GM10266 (cell line): Measurements from ENCODE around the gene HECTD4.
"Not testable (repeated sequence)": the region's sequence is repeated elsewhere in the genome, so short reads cannot be mapped to it uniquely, and the experiment has no call there.

ENCODE experiments used
- DNase-seq: peaks from one replicate; pipeline ENCODE4 v3.0.0; 2012; ENCODE audit errors: extremely low spot score
- TF ChIP-seq, protein P1 (sequence below): IDR thresholded peaks from 2 replicates; pipeline ENCODE4 v1.5.1; 2012; ENCODE audit warnings: mild to moderate bottlenecking, low read depth; ENCODE audit not compliant: control insufficient read depth, insufficient read depth; ENCODE audit errors: missing control alignments

HECTD4 gene

DNA sequence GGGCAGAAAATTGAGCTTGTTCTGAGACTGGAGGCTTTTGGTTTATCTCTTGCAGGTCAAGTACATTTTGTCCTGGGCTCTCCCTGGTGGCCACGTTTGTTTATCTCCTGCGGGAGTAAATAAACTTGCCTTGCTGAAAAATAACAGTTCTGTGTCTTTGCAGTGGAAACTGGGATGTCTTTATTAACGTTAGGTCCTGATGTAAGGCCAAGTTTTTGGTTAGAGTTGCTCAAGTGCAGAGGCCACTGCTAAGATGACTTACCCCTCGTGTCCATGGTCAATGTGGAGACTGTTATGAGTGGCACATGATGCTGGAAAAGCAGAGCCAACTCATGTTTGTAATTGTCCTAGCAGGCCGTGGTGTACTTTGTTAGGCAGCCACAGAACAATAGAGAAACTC is 40.3 kb upstream of the HECTD4 start:
- TF ChIP-seq, protein P1, sequence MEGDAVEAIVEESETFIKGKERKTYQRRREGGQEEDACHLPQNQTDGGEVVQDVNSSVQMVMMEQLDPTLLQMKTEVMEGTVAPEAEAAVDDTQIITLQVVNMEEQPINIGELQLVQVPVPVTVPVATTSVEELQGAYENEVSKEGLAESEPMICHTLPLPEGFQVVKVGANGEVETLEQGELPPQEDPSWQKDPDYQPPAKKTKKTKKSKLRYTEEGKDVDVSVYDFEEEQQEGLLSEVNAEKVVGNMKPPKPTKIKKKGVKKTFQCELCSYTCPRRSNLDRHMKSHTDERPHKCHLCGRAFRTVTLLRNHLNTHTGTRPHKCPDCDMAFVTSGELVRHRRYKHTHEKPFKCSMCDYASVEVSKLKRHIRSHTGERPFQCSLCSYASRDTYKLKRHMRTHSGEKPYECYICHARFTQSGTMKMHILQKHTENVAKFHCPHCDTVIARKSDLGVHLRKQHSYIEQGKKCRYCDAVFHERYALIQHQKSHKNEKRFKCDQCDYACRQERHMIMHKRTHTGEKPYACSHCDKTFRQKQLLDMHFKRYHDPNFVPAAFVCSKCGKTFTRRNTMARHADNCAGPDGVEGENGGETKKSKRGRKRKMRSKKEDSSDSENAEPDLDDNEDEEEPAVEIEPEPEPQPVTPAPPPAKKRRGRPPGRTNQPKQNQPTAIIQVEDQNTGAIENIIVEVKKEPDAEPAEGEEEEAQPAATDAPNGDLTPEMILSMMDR: no peak
- no peak for DNase-seq

DNA sequence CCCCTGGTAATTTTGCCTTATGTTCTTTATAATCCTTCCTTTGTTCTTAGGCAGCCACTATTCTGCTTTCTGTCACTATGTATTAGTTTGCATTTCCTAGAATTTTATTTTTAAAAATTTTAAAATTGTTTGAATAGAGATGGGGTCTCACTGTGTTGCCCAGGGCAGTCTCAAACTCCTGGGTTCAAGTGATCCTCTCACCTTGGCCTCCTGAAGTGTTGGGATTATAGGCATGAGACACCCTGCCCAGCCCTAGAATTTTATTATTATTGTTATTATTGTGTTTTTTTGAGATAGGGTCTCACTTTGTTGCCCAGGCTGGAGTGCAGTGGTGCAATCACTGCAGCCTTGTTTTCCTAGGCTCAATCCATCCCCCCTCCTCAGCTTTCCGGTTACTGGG is 39.1 kb upstream of the HECTD4 start:
- DNase-seq: no peak
- TF ChIP-seq, protein P1: no peak

DNA sequence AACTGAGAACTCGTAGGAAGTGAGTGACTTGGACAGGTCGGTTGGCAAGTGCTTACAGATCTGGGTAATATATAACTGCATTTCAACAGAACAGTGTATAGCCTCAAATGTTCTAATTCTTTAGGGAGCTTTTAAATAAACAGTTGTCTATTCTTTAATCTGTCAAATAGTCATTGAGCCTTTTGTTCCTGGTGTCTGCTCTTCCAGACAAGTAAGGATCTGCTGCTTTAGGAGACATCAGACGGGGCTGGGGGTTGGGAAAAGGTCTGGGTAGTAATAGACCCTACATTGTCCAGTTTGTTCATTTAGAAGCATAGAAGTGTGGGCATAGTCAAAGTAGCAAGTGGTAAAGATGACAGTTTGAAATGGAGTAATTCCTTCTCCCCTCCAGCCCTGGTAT is 38.5 kb upstream of the HECTD4 start:
- TF ChIP-seq, protein P1: no peak
- DNase-seq: no peak

DNA sequence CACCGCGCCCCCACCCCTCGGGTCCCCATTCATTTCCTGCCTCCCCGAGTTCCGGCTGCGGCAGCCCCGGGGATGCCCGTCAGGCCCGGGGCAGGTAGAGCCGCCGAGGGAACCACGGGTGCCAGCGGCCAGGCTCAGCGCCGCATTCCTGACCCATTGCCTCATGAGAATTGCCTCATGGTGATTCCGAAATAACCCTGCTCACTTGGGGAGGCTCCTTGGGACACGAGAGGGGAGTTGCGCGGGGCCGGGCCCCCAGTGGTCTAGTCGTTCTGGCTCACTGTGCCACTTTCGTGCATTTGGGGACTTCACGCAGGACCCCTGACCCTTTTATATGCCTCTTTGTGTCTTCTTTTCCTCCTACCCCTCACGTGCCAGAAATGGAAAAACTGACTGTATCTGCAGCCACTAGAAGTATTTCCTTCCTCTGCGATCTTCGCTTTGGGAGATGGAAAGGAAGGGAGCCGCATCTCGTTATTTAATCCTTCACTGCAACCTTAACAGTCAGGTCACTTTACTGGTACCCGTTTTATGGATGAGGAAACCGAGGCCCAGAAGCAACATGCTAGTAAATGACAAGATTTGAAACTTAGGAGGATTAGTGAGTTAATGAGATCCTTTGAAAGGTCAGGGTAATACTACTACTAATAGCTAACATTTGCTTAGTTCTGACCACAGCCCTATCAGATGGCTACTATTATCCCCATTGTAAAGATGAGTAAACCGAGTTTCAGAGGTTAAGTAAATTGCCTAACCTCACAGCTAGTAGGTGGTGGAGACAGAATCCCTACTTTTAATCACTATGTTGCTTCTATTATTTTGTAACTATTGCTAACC is 37.3 kb upstream of the HECTD4 start:
- DNase-seq: peak; percentile 21
- TF ChIP-seq, protein P1: no peak

DNA sequence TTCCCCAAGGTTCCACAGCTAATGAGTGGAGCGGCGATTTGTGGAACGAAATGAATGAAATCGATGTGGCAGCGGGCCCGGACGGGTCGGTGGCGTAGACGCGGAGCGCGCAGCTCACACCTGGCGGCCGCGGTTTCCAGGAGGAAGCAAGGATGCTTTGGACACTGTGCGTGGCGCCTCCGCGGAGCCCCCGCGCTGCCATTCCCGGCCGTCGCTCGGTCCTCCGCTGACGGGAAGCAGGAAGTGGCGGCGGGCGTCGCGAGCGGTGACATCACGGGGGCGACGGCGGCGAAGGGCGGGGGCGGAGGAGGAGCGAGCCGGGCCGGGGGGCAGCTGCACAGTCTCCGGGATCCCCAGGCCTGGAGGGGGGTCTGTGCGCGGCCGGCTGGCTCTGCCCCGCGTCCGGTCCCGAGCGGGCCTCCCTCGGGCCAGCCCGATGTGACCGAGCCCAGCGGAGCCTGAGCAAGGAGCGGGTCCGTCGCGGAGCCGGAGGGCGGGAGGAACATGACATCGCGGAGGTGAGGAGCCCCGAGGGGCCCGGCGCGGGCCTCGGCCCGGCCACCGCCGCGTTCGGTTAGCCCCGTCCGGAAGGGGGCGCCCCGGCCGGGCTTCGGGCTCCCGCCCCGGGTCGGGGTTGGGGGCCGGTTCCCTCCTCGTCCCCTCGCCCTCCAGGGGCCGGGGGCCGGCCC is 36.5 kb upstream of the HECTD4 start, which contains the start of gene PTPN11:
Gene PTPN11 (plus strand): TSS at position 340 of the 689 bp plus-strand sequence. CDS start 165 bp downstream, at position 505.
- TF ChIP-seq, protein P1: peak; percentile 52
- peak; percentile 89 for DNase-seq

DNA sequence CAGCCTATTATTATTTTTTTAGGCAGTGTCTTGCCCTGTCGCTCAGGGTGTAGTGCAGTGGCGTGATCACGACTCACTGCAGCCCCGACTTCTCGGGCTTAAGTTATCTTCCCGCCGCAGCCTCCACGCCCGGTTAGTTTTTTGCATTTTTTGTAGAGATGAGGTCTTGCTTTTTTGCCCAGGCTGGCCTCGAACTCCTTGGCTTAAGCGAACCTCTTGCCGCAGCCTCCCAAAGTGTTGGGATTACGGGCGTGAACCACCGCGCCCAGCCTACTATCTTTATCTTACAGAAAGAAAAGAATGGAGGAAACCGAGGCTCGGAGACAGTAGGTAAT is 36.0 kb upstream of the HECTD4 start:
- no peak for DNase-seq
- TF ChIP-seq, protein P1: no peak

DNA sequence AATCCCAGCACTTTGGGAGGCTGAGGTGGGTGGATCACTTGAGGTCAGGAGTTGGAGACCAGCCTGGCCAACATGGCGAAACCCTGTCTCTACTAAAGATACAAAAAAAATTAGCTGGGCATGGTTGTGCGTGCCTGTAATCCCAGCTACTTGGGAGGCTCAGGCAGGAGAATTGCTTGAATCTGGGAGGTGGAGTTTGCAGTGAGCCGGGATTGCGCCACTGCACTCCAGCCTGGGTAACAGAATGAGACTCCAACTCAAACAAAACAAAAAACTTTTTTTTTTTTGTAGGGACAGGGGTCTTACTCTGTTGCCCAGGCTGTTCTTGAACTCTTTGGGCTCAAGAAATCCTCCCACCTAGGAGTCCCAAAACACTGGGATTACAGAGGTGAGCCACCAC is 33.2 kb upstream of the HECTD4 start:
- not testable (repeated sequence) for DNase-seq
